Activated naive CD8-positive, alpha-beta T cell treated with anti-CD3 and anti-CD28 coated beads, Interleukin-2, amount 10 ng/mL, durations not matched to agents 7 days and 5 days (primary cell): ENCODE data around the gene ATRNL1. TPM values are rescaled to one million over a fixed set of nuclear protein-coding genes. Genes with fewer than 3 reads are reported as not detected.
"Not testable (repeated sequence)": the region's sequence is repeated elsewhere in the genome, so short reads cannot be mapped to it uniquely, and the experiment has no call there.

Source experiments
- ATAC-seq: fragments of 150-1000 bp; cut with Tn5 transposase; one replicate; pipeline ENCODE4 v1.10.0; 2021; ENCODE audit warnings: low read depth, moderate library complexity
- POLR2A ChIA-PET: fragments of 350-600 bp; sonication (Branson Sonifier 250); formaldehyde crosslinking; loops from one replicate; lab custom pipeline; 2021; ENCODE audit warnings: antibody characterized with exemption; lab: Charles Lee
- DNase-seq: peaks from one replicate; pipeline ENCODE4 v3.0.0; 2021
- H3K27ac Mint-ChIP-seq: one replicate; pipeline ENCODE4 v1.8.0; 2022; ENCODE audit warnings: mild to moderate bottlenecking, mixed read lengths
- H3K27me3 Mint-ChIP-seq: one replicate; pipeline ENCODE4 v1.8.0; 2022; ENCODE audit warnings: mild to moderate bottlenecking, moderate library complexity, mixed read lengths
- H3K36me3 Mint-ChIP-seq: one replicate; pipeline ENCODE4 v1.8.0; 2021; ENCODE audit warnings: mild to moderate bottlenecking, mixed read lengths
- H3K4me1 Mint-ChIP-seq: one replicate; pipeline ENCODE4 v1.8.0; 2021; ENCODE audit warnings: mixed read lengths
- H3K4me3 Mint-ChIP-seq: one replicate; pipeline ENCODE4 v1.8.0; 2022; ENCODE audit warnings: mild to moderate bottlenecking, moderate library complexity, mixed read lengths
- H3K9me3 Mint-ChIP-seq: one replicate; pipeline ENCODE4 v1.8.0; 2021; ENCODE audit warnings: mixed read lengths
- total RNA-seq, 2 experiments: library from RNA; stranded (reverse); gene quantifications; one replicate each; pipeline ENCODE4 v1.2.3, GENCODE V29; 2021

ATRNL1 gene
- total RNA-seq, 2 experiments from 2014 or later, result not detected

DNA sequence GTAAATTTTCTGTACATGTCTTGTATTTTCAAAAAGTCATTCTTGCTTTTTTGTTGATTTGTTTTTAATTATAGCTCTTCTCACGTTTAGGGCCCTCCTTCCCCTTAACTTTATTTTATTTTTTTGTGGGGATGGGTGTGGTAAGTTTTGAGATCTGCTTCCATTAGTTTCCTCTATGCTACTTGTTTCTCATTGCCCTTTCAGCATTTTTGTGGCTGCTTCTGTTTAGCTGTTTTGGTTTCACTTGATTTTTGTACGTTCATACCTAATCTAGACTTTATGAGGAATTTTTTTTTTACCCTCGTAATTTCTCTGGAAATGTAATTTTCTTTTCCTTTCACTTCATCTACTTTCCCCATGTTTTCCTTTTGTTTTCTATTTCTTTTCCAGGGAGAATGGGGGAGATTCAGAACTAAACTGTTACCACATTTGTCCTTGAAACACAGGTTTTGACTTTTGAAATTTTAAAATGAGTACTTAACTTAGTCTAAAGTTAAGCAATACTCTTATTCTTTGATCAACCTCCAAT, 80.8 kb downstream of the ATRNL1 start:
- Mint-ChIP-seq H3K27ac (no peak overlapping the region), H3K36me3 (no peaks in the 10 kb centered on the region), H3K9me3 (no peaks in the 10 kb centered on the region), H3K4me3 (no peak overlapping the region), H3K27me3 (peaks cover 2% of the 10 kb centered on the region), H3K4me1 (no peaks in the 10 kb centered on the region)
- DNase-seq (no peak), ATAC-seq (no peak)
- POLR2A ChIA-PET, result no interaction called here

DNA sequence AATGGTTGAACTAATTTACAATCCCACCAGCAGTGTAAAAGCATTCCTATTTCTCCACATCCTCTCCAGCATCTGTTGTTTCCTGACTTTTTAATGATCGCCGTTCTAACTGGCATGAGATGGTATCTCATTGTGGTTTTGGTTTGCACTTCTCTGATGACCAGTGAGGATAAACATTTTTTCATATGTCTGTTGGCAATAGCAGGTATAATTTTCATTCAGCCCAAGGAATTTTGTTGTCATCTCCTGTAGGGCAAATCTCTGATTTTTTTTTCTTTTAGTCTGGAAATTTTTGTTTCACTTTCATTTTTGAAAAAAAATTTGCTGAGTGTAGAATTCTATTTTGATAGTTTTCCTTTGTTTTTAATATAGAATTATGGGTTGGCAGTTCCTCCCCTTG, 114.1 kb downstream of the ATRNL1 start:
- ATAC-seq, H3K27me3 Mint-ChIP-seq, H3K9me3 Mint-ChIP-seq, DNase-seq, POLR2A ChIA-PET, H3K4me1 Mint-ChIP-seq, H3K36me3 Mint-ChIP-seq: not testable (repeated sequence)
- H3K27ac Mint-ChIP-seq, result peak overlapping the region; percentile 51
- H3K4me3 Mint-ChIP-seq, result peak overlapping the region; percentile 85

DNA sequence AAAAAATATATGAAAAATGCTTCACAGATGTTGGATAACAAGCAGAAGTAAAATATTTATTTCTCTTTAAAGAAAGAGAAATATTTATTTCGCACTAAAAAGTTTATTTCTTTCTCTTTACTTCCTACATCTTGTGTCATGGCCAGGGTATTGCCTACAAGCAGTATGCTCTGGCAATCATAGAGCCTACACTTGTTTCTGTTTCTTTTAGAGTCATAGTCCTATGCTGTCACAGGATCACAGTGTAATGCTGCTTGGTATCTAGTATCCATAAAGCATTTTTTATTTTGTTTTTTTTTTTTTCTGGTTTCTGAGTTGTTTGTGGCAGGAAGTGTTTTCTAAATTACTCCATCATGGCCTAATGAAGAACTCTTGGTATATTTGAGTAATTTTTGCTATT, 116.0 kb downstream of the ATRNL1 start:
- H3K4me3 Mint-ChIP-seq, result no peak overlapping the region
- POLR2A ChIA-PET, result no interaction called here
- no peak for DNase-seq
- ATAC-seq, result no peak
- H3K27ac Mint-ChIP-seq, result no peak overlapping the region
- peaks cover 4% of the 10 kb centered on the region for H3K4me1 Mint-ChIP-seq
- H3K27me3 Mint-ChIP-seq, result peaks cover 3% of the 10 kb centered on the region
- H3K36me3 Mint-ChIP-seq, result no peaks in the 10 kb centered on the region
- no peaks in the 10 kb centered on the region for H3K9me3 Mint-ChIP-seq

DNA sequence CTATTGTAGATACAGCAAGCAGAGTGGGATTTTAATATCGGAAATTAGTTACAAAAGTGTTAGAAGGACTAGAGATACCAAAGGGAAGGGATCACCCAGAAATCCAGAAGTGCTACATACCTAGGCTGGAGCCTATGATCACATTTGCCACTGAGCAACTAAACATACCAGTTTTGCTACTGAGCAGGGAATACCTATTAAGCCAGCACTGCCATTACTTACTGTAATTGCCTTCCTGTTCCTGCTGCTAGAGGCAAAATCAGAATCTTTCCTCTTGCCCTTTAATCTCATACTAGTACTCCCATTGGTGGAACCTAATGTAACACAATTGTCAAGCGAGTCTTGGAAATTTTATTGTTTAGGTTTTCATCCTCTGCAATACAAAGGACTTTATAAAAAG, 121.7 kb downstream of the ATRNL1 start:
- H3K4me3 Mint-ChIP-seq, result no peak overlapping the region
- POLR2A ChIA-PET, result no interaction called here
- ATAC-seq, result no peak
- no peaks in the 10 kb centered on the region for H3K36me3 Mint-ChIP-seq
- no peak overlapping the region for H3K27ac Mint-ChIP-seq
- DNase-seq, result no peak
- no peaks in the 10 kb centered on the region for H3K4me1 Mint-ChIP-seq
- H3K9me3 Mint-ChIP-seq, result no peaks in the 10 kb centered on the region
- H3K27me3 Mint-ChIP-seq, result no peaks in the 10 kb centered on the region

DNA sequence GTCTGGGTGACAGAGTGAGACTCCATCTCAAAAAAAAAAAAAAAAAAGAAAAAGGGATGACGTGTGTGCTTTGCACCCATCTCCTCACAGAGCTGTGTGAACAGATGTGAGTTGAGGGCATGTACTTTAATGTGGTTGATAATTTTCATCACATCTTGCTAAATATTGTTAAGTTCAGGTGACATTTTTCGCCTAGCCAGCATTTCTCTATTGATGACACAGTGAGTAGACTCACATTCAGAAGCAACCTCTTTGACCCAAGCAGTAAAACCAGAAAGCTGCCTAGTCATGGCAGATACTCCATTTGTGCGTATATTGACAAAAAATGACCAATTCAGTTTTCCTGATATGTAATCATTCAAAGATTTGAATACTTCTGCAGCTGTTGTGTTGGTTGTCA, 126.0 kb downstream of the ATRNL1 start:
- Mint-ChIP-seq H3K27ac (no peak overlapping the region), H3K27me3 (no peaks in the 10 kb centered on the region), H3K4me1 (no peaks in the 10 kb centered on the region), H3K4me3 (no peak overlapping the region), H3K9me3 (no peaks in the 10 kb centered on the region), H3K36me3 (no peaks in the 10 kb centered on the region)
- DNase-seq, result no peak
- ATAC-seq, result no peak
- POLR2A ChIA-PET, result no interaction called here

DNA sequence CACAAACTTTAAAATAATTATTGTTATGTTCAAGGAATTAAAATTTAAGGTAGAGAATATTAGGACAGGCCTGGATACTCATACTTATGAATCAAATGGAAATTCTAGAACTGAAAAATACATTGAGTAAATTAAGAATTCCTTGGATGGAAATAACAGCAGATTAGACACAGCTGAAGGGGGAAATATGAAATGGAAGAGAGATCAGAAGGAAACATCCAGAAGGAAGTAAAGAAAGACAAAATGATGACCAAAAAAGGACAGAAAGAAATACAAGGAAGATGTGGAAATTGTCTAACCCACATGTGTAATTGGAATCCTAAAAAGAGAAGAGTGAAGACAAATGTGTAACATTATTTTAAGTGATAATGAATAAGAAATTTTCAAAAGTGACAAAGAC, 128.9 kb downstream of the ATRNL1 start:
- H3K4me1 Mint-ChIP-seq, result no peaks in the 10 kb centered on the region
- POLR2A ChIA-PET, result no interaction called here
- DNase-seq (no peak), ATAC-seq (no peak)
- no peaks in the 10 kb centered on the region for H3K36me3 Mint-ChIP-seq
- no peaks in the 10 kb centered on the region for H3K27me3 Mint-ChIP-seq
- H3K4me3 Mint-ChIP-seq, result no peak overlapping the region
- H3K27ac Mint-ChIP-seq, result no peak overlapping the region
- no peaks in the 10 kb centered on the region for H3K9me3 Mint-ChIP-seq

DNA sequence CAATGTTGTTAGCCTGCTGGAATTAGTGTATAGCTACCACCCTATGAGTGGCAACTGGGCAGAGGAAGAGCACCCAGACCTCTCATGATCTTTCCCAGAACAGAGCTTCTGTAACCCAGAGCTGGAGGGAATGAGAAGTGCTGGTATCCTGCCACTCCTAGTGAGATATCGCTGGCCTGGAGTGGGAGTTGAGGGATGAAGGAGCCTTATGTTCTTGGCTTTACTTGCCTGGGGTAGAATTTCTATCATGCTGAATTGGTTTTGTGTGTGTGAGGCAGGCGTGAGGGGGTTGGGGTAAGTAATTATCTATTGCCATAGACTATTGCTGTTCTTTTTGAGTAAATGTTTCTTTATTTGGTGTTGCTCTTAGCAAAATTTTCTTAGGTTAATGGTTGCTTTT, 146.6 kb downstream of the ATRNL1 start:
- Mint-ChIP-seq H3K4me1 (no peaks in the 10 kb centered on the region), H3K36me3 (no peaks in the 10 kb centered on the region), H3K9me3 (no peaks in the 10 kb centered on the region), H3K27ac (no peak overlapping the region), H3K4me3 (no peak overlapping the region), H3K27me3 (no peaks in the 10 kb centered on the region)
- no peak for ATAC-seq
- POLR2A ChIA-PET, result no interaction called here
- no peak for DNase-seq

DNA sequence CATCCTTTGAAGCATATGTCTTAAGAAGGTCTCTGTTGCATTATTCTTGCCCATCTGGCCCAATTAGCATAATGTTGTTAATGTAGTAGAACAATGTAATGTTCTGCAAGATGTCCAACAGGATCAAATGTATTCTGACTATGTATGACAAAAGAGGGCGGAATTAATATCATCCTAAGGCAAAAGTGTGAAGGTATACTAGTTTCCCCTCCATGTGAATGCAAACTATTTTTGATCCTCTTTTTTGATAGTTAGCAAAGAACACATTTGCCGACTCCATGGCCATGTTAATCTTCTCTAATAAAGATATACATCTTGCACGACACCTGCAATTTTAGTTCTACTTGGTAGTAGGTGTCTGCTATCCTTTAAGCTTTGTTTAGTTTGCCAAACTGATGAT, 157.6 kb downstream of the ATRNL1 start:
- POLR2A ChIA-PET, result no interaction called here
- Mint-ChIP-seq H3K4me3 (no peak overlapping the region), H3K36me3 (no peaks in the 10 kb centered on the region), H3K27ac (no peak overlapping the region), H3K4me1 (no peaks in the 10 kb centered on the region), H3K9me3 (no peaks in the 10 kb centered on the region), H3K27me3 (no peaks in the 10 kb centered on the region)
- ATAC-seq (no peak), DNase-seq (no peak)

DNA sequence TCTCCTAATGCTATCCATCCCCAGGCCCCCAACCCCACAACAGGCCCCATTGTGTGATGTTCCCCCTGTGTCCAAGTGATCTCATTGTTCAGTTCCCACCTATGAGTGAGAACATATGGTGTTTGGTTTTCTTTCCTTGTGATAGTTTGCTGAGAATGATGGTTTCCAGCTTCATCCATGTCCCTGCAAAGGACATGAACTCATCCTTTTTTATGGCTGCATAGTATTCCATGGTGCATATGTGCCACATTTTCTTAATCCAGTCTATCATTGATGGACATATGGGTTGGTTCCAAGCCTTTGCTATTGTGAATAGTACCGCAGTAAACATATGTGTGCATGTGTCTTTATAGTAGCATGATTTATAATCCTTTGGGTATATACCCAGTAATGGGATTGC, 160.6 kb downstream of the ATRNL1 start:
- H3K9me3 Mint-ChIP-seq, H3K27me3 Mint-ChIP-seq, DNase-seq, ATAC-seq, H3K4me1 Mint-ChIP-seq, H3K36me3 Mint-ChIP-seq, H3K27ac Mint-ChIP-seq, POLR2A ChIA-PET, H3K4me3 Mint-ChIP-seq: not testable (repeated sequence)

DNA sequence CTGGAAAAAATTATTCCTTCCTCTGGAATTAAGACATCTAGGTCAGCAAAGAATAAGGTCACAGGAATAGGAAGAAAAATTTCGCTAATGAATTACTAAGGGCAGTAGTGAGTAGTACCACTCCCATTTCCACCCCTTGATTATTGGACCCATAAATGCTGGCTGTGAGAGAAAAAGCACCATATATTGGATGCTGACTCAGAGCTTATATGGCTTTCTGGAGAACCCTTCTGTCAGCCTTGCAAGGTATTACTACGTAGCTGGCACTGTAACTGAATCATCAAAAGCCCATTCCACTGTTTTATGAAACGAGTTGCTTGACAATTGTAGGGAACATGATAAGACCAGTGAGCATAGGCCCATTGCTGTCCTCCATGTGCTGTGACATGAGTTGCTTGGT, 179.3 kb downstream of the ATRNL1 start:
- H3K4me3 Mint-ChIP-seq, result no peak overlapping the region
- H3K9me3 Mint-ChIP-seq, result no peaks in the 10 kb centered on the region
- ATAC-seq (no peak), DNase-seq (no peak)
- no peaks in the 10 kb centered on the region for H3K27me3 Mint-ChIP-seq
- H3K27ac Mint-ChIP-seq, result no peak overlapping the region
- POLR2A ChIA-PET, result no interaction called here
- no peaks in the 10 kb centered on the region for H3K4me1 Mint-ChIP-seq
- no peaks in the 10 kb centered on the region for H3K36me3 Mint-ChIP-seq

DNA sequence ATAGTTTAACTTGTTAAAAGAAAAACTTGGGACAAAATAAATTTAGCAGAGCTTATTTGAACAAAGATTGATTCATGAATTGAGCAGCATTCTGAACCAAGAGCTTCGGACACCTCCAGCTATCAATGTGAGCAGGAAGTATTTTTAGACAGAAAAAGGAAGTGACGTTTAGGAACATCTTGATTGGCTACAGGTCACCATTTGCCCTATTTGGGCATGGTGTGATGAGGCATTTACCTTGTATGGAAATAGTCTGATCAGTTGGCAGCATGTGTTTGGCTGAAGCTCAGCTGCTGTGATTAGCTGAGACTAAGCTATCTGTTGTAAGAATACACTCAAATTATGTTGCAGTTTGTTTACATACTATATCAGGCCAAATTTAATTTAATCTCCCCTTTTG, 185.1 kb downstream of the ATRNL1 start:
- POLR2A ChIA-PET, result no interaction called here
- Mint-ChIP-seq H3K4me1 (no peaks in the 10 kb centered on the region), H3K36me3 (no peaks in the 10 kb centered on the region), H3K27ac (no peak overlapping the region), H3K27me3 (no peaks in the 10 kb centered on the region), H3K9me3 (no peaks in the 10 kb centered on the region), H3K4me3 (no peak overlapping the region)
- DNase-seq (no peak), ATAC-seq (no peak)

DNA sequence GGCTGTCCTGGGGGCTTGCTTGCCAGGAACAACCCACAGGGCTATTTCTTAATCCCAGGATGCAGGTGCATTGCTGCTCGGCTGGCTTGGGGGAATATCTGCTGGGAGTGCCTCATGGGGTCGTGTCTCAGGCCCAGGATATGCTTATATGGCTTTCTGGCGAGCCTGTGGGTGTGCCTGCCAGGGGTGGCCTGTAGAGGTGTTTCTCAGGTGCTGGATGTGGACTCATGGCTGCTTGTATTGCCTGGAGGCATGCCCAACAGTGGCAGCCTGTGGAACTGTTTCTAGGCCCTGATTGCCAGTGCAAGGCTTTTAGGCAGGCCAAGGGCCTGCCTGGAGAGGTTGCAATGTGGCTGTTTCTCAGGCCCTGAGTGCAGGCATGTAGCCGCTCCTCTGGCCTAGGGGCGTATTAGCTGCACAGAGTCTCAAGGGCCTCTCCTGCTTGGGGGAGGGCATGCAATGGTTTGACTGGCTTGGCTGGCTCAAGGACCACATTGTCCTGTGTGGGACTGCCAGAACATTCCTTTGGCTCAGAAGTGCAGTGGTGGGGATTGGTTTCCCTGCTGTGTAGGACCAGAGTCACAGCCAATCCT, 202.1 kb downstream of the ATRNL1 start:
- H3K4me1 Mint-ChIP-seq, result no peaks in the 10 kb centered on the region
- no peak for ATAC-seq
- POLR2A ChIA-PET, result no interaction called here

DNA sequence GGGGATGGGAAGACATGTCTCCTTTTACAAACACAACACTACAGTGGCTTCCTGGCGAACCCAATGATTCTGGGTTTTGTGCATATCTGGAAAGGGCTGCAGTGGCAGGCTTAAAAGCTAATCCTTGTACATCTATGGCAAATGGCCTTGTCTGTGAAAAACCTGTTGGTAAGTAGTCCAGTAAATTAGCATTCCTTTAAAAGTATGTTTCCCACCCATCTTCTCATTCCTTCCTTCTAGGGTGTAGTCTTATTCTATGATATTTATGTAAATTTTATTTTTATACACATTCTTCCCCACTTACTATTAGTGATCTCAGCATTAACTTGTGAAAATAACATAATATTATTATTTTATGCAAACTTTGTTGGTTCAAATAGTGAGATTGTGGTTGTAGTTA, 206.9 kb downstream of the ATRNL1 start:
- no peak for ATAC-seq
- H3K9me3 Mint-ChIP-seq, result no peaks in the 10 kb centered on the region
- no peak overlapping the region for H3K4me3 Mint-ChIP-seq
- H3K27me3 Mint-ChIP-seq, result no peaks in the 10 kb centered on the region
- H3K27ac Mint-ChIP-seq, result no peak overlapping the region
- DNase-seq, result no peak
- no peaks in the 10 kb centered on the region for H3K36me3 Mint-ChIP-seq
- POLR2A ChIA-PET, result no interaction called here
- no peaks in the 10 kb centered on the region for H3K4me1 Mint-ChIP-seq

More for the DNA sequence above, 202.1 kb downstream of the ATRNL1 start:
- peaks cover 1% of the 10 kb centered on the region for H3K9me3 Mint-ChIP-seq
- H3K27ac Mint-ChIP-seq, result no peak overlapping the region
- H3K4me3 Mint-ChIP-seq, result no peak overlapping the region
- no peaks in the 10 kb centered on the region for H3K36me3 Mint-ChIP-seq
- no peak for DNase-seq
- no peaks in the 10 kb centered on the region for H3K27me3 Mint-ChIP-seq

DNA sequence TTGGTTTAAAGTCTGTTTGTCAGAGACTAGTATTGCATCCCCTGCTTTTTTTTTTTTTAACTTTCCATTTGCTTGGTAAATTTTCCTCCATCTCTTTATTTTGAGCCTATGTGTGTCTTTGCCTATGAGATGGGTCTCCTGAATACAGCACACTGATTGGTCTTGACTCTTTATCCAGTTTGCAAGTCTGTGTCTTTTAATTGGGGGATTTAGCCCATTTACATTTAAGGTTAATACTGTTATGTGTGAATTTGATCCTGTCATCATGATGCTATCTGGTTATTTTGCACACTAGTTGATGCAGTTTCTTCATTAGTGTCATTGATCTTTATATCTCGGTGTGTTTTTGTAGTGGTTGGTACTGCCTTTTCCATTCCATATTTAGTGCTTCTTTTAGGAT, 226.5 kb downstream of the ATRNL1 start:
- H3K4me3 Mint-ChIP-seq, ATAC-seq, POLR2A ChIA-PET: not testable (repeated sequence)

DNA sequence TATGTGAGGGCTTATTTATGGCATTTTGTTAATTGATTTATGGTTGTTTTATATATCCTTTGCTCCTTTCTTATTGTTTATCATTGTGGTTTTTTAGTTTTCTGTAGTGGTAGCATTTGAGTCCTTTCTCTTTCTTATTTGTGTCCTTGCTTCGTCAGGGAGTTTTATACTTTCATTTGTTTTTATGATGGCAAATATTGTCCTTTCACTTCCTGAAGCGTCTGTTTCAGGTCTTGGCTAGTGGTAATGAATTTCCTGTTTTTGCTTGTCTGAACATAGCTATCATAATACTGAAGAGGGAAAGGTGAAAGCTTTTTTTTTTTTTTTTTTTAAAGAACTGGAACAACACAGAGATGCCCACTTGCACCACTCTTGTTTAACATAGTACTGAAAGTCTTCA, 228.2 kb downstream of the ATRNL1 start:
- Mint-ChIP-seq H3K4me3 (no peak overlapping the region), H3K27me3 (no peaks in the 10 kb centered on the region), H3K4me1 (peaks cover 2% of the 10 kb centered on the region), H3K9me3 (peaks cover 4% of the 10 kb centered on the region), H3K27ac (no peak overlapping the region), H3K36me3 (no peaks in the 10 kb centered on the region)
- DNase-seq (no peak), ATAC-seq (no peak)
- POLR2A ChIA-PET, result no interaction called here

More for the DNA sequence above, 226.5 kb downstream of the ATRNL1 start:
- not testable (repeated sequence) for H3K9me3 Mint-ChIP-seq, H3K27me3 Mint-ChIP-seq, H3K27ac Mint-ChIP-seq, H3K36me3 Mint-ChIP-seq, H3K4me1 Mint-ChIP-seq, DNase-seq
